Ramos (cell line): ENCODE data around the gene RER1.
"Not testable (repeated sequence)": the region's sequence is repeated elsewhere in the genome, so short reads cannot be mapped to it uniquely, and the experiment has no call there.

Source experiments
- in situ Hi-C: fragments of 300-500 bp; cut with MboI; formaldehyde crosslinking; loops from one replicate; pipeline ENCODE4 v1.14.3; 2022; ENCODE audit warnings: low sequenced_read_pairs; ENCODE audit not compliant: unreplicated experiment

Gene RER1

DNA sequence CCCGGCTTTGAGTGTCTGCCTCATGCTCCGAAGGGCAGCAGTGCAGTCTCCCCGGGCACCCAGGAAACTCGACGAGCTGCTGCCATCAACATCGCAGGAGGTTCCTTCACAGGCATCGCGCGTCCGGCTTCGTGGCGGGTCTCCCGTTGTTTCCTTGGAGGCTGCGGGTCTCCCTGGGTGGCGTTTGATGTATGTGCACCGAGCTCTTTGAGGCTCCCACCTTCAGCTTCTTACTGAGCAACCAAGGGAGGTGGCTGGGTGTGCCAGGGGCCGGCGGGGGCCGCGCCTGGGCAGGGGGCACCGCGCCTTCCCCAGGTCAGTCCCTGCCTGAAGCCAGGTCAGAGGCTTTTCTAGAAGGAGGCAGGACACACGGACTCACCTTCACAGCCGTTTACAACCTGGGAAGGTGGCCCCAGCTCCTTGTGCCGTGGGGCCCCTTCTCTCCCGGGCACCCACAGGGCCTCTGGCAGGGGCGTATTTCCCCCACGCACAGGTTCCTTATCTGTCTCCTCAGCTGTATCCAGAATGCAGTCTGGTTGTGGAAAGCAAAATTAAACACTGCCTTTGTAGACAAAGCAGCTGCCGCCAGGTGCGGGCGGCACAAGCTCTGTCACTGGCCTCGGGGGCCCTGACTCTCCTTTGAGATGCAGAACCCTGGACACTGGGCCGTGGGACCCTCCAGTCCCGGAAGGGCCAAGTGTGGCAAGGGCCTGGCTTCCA, 42.5 kb downstream of the RER1 start:
- in situ Hi-C loops = no loop called here

DNA sequence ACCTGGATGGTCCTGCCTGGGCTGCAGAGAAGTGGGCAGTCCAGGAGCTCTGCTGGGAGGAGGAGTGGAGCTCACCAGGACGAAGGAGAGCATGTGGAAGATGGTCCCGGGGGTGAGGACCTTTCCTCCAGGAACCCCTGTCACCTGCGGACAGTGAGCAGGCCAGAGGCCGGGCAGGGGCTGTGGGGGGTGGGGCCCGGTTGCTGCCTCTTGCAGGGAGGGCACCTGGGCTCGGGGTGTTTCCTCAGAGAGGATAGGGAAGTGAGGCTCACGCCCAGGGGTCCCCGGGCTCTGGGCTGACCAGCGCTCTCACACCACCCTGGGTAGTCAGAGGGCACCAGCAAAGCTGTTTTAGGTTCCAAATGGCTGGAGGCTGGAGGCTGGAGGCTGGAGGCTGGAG, 43.5 kb downstream of the RER1 start:
- in situ Hi-C loops = no loop called here

DNA sequence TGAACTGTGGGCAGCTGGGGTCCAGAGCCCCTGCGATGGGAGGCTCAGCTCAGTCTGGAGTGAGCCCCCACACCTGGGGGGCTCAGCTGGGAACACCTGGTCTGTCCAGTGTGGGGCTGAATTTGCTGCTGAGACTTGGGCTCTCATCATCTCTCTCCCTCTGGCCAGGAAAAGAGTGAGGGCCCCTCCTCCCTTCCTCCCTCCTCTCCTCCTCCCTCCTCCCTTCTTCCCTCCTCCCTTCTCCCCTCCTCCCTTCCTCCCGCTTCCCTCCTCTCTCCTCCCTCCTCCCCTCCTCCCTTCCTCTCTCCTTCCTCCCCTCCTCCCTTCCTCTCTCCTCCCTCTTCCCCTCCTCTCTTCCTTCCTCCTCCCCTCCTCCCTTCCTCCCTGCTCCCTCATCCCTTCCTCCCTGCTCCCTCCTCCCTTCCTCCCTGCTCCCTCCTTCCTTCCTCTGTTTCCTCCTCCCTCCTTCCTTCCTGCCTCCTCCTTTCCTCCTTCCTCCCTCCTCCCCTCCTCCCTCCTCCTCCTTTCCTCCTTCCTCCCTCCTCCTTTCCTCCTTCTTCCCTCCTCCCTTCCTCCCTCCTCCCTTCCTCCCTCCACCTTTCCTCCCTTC, 44.2 kb downstream of the RER1 start:
- in situ Hi-C loops = no loop called here

DNA sequence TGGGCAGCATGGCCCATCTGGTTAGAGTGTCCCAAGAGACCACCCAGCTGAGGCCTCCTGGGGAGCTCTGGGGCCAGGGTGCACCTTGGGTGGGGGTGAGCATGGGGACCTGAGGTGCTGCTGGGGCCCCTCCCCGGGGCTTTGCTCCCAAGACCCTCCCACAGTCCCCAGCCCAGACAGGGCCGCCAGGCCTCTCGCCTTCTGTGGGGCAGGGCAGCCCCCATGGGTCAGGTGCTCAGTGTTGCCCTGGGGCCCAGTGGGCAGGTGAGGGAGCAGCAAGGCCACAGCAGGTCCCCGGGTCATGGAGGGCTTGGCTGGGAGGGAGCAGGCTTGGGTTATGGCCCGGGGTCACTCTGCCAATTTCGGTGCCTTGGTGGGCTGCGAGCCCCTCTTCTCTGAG, 45.2 kb downstream of the RER1 start:
- in situ Hi-C loops = no loop called here

DNA sequence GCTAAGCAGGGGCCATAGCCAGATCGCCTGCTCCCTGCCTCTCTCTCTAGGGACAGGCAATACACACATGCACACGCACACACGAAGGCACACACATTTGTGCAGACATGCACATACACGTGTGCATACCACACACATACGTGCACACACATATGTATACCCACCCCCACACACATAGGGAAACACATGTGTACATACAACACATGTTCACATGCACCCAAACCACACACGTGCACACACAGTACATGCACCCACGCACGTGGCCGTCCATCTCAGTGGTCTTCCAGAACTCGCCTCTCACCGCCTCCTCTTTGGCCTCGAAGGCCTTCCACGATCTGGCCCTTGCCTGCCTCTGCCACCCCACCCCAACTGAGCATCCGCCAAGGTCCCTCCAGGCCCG, 46.0 kb downstream of the RER1 start:
- in situ Hi-C loops = no loop called here

DNA sequence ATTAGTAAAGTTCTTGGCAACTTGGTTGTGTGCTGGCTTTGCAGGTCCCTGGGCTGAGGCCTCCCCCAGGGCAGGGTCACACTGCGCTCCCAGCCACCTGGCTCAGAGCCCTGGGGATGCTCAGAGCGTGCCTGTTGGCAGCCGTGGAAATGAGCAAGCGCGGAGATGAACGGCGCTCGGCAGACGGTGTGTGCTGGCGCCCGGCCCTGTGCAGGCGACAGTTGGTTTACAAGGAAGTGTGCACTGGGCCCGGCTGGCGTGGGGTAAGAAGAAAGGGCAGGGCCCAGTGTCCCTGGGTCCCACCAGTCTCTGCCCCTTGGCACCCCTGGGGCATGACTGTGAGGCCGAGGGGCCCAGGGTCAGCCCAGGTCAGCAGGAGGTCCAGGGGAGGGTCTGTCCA, 46.4 kb downstream of the RER1 start:
- in situ Hi-C loops = no loop called here

DNA sequence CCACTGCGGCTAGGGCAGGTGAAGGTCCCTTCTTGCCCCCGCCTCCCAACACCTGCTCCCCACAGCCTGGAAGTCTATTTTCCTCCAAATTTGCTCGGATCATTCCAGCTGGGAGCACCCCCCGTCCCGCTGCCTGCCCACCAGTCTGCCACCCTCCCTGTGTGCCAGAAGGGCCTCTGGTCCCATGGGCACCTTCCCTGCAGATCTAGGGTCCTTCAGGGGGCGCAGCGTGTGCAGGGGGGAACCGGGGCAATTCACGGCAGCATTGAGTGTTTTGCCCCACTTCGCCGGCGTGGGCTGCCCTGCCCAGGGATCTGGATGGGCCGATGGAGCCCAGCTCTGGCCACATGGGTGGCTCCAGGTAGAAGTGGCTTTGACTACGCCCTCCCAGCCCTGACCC, 47.0 kb downstream of the RER1 start:
- in situ Hi-C loops = no loop called here

DNA sequence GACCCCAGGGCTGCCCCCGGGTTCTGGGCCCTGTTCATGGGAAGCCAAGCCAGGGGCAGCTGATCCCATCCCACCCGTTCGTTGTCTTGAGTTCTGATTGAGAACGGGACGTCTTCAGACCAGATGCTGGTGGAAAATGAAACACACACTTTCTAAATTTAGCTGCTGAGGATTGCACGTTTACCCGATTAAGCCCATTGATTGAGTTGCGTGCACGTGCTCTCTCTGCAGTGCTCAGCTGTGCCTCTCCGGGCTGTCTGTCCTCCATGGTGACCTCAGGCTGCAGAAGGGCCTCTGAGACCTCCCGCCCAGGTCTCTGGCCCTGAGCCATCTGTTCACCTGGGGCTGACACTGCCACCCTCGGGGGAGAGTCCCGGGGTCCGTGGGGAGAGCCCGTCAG, 47.7 kb downstream of the RER1 start:
- in situ Hi-C loops = no loop called here

DNA sequence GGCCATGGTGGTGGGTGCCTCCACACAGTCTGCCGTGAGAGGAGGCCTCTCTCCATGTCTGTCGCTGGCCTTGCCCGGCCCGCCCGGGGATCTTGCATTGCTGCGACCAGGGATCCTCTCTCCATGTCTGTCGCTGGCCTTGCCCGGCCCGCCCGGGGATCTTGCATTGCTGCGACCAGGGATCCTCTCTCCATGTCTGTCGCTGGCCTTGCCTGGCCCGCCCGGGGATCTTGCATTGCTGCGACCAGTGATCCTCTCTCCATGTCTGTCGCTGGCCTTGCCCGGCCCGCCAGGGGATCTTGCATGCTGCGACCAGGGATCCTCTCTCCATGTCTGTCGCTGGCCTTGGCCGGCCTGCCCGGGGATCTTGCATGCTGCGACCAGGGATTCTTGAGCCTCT, 48.7 kb downstream of the RER1 start:
- in situ Hi-C loops = not testable (repeated sequence)

DNA sequence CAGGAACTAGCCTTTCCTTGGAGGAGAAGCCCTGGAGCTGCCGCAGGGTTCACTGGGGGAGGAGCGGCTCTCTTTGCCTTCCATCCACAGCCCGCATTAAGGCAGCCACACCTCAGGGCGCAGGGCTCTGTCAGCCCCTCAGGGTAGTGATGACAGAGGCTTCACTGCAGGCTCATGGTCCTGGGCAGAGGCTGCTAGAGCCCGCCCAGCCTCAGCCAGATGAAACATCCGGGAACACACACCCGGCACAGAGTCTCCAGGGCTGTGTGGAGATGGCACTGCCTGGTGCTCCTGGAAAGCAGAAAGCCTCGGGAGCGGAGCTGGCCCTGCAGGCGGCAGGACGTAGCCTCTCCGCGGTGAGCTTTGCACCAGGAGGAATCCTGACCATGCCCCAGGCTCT, 50.1 kb downstream of the RER1 start:
- in situ Hi-C loops = no loop called here

DNA sequence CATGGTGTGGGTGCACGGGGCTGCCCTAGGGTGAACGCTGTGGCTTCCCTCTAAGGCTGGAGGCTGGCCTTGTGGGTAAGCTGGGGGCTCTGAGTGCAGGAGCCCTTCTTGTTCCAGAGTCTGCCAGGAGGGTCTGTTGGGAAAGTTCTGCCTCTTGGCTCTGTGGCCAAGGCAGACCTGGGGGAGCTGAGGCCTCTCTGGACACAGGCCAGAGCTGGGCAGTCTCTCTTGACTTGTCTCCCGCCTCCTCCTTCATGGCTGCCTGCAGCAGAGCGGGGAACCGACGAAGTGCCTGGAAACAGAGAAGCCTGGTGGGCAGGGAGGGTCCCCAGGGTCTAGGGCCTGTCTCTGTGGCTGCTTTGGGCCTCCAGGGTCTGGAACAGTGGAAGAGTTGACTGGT, 51.0 kb downstream of the RER1 start:
- in situ Hi-C loops = no loop called here

DNA sequence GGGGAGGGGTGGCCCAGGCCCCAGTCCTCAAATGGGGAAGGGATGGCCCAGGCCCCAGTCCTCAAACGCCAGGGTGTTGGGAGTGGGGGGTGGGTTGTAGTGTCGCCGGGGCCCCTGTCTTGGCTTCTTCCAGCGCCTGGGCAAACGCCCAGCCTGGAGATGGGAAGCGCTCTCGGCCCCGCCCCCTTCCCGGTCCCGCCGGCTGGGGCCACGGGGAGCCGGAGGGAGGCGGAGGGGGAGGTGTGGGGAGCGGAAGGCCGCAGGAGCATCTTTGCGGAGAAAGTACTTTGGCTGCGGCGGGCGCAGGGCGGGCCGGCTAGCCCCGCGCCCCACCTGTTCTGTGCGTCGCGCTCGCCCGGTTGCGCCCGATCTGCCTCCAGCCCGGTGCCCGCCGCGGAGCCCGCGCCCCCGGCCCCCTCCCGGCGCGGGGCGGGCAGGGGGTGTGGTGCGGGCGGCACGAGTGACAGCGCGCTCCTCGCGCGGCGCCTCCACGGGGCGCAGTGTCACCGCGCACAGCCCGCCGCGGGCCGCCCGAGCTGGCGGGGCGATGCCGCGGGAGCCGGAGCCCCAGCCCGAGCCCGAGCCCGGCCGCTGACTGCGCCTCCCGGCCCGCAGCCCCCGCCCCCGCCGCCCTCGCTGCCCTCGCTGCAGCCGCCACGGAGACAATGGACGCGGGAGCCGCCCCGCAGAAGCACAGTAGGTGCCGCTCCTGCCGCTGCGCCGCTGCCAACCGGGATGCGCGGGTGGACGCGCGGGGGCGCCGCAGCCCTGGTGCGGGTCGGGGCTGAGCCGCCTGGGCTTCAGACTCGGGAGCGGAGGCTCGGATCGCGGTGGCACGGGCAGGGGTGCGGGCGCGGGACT, 51.9 kb downstream of the RER1 start:
- in situ Hi-C loops = no loop called here

DNA sequence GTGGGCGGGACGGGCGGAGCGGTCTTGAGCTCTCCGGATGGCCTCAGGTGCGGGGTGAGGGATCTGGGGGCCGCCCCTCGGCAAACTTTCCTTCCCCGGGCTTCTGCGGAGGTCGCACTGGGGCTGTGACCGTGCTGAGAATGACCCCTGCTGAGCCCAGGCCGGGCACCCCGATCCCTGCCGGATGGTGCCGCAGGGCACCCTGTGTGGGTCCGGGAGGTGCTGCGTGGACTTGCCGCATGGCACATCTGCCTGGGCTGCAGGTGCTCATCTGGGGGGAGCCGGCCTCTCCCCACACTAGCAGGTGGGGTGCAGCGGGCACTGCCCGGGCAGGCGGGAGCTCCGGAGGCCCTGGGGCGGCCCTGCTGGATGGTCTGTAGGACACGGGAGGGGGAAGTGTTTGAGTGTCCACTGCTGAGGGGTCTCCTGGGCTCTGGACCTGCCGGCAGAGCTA, 52.5 kb downstream of the RER1 start:
- in situ Hi-C loops = no loop called here

DNA sequence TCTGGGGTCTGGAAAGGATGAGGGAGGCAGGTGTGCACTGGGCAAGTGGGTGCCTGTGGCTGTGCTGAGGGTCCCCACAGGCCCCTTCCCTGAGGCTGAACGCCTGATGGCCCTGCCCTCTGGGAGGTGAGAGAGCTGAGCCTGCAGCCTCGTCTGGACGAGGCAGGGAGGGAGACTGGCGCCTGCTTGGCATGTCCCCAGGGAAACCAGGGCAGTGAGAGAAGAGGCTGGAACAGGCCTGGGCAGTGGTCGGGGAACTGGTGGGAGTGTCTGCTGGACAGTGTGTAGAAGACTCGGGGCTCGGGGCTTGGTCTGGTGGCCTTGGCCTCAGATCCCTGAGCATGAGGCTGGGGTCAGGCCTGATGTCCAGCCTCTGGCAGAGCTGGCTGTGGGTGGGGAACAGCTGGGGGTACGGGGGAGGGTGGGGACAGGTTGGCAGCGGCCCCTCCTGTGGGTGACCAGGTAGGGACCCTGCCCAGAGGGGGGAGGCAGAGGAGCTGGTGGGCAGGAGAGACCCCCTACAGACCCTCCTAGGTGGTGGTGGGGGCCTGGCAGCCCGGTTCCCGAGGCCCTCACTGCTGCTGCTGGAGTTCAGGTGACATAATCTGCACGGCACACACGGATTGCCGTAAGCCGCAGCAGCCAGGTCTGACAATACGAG, 53.7 kb downstream of the RER1 start:
- in situ Hi-C loops = no loop called here

DNA sequence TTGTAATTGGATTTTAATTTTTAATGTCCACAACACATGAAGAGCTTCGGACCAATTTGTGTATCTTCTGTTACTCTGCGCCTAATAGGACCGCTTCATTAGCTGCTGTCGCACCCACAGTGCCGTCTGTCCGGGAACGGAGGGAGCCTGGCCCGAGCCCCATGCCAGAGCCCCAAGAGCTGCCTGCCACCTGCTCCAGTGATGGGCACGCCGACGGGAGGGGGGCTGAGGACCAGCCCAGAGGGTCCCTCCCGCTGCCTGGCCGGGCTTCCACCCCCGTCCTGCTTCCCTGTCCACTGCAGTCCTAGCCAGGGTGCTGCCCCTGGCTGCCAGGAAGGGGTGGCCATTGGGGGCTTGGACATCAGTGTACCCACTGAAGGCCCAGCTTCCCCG, 54.2 kb downstream of the RER1 start:
- in situ Hi-C loops = no loop called here

DNA sequence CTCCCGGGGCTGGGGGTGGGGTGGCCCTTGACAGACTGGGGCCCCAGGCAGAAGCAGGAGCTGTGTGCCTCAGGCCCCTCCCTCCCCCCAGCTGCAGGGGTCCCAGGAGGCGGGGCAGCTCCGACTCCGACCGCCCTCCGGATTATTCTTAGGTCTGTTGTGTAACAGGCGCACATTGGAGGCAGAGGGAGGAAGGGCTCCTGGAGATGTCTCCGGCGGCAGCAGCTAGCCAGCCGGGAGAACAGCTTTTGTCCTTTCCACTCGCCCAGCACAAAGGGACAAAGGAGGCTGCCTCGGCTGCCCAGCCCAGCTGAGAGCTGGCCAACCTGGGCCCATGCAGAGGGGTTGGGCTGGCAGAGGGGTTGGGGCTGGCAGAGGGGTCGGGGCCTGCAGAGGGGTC, 54.8 kb downstream of the RER1 start:
- in situ Hi-C loops = no loop called here

DNA sequence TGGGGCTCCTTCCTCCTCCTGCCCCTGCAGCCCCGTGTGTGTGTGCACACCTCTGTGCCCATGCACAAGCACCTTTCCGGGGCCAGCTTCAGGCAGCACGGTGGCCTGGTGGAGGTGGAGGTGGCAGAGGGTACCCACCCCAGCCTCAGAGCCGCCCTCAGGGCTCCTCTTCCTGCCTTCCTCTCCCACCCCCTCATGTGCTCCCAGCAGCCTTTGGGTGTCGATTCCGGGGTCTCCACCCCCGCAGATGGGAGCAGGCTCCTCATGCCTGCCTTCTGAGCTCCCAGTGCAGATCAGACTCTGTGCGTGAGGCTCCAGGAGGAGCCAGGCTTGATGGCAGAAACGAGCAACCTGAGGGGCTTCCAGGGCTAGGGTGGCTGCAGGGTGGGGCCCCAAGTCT, 55.2 kb downstream of the RER1 start:
- in situ Hi-C loops = no loop called here

DNA sequence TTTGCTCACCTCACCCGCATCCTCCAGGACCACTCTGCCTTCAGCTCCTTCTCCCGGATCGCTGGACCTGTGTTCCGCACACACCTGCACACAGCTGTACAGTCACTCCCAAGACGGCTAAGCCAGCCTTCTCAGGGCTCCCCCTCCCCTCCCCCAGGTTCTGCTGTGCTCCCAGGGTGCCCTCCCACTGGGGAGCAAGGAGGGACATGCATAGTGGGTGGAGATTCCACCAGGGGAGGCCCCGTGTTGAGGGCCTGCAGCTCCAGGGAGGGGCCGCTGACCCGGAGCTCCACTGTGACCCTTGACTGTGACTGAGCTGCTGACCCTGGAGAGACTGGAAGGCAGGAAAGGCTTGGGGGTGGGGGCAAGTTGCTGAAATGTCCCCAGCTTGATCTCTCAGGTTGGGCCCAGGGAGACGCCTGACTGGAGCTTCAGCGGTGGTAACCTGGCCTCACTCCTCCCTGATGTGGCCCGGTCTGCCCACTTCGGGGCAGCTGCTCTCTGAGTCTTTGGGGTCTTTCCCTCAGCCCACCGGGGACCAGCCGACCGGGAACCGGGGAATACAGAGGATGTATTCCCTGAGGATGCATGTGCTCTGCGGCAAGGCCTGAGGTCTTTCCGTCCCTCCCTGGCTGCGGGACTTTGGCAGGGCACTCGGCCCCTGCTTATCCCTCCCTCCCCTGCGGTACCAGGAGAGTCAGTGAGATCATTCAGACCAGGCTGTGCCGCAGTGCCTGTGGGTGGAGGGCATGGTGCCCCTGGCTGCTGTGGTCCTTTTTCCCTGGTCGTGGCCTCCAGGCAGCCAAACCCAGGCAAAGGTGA, 55.8 kb downstream of the RER1 start:
- in situ Hi-C loops = no loop called here

DNA sequence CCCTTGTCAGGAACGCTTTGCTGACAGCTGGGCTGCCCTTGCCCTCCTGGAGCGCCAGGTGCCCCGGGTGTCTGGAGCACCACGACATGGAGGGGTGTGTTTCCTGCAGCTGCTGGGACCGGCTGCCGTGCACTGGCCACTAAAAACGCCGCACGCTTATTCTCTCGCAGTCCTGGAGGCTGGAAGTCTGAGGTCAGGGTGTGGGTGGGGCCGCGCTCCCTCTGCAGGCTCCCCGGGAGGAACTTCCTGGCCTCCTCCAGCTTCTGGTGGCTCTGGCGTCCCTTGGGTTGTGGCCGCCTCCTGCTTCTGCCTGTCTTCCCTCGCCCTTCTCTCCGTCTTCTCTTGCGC, 56.4 kb downstream of the RER1 start:
- in situ Hi-C loops = no loop called here
